ENCODE measurements around the gene A2M. TPM values are rescaled to one million over a fixed set of nuclear protein-coding genes. Genes with fewer than 3 reads are reported as not detected.

Gene A2M
- total RNA-seq, 4 donors from 2014 or later, result 14.7 to 467 (median 92.4) TPM

DNA sequence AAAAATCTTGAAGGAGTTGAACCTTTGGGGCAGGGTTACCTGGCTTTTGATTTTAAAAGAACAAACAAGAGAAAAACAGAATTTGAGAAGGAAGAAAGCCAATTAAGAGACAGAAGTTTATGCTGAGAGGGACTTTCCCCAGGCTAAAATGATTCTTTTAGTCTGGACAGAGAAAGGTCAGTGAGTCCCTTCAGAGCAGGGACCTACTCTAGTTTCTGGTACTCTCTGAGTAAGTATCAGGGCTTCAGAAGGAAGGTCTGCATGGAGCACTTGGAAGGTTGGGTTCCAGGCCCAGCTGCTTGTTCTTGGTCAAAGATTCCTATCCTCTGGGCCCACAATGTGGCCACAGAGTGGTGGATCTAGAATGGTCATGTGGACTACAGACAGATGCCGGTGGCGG lies 66.8 kb downstream of the A2M start:
- no peaks in the 10 kb centered on the region for H3K9me3 ChIP-seq
- H3K27me3 ChIP-seq, result peaks cover 0 to 5% (median 0%) of the 10 kb centered on the region in 4 donors
- TF ChIP-seq, protein P1, sequence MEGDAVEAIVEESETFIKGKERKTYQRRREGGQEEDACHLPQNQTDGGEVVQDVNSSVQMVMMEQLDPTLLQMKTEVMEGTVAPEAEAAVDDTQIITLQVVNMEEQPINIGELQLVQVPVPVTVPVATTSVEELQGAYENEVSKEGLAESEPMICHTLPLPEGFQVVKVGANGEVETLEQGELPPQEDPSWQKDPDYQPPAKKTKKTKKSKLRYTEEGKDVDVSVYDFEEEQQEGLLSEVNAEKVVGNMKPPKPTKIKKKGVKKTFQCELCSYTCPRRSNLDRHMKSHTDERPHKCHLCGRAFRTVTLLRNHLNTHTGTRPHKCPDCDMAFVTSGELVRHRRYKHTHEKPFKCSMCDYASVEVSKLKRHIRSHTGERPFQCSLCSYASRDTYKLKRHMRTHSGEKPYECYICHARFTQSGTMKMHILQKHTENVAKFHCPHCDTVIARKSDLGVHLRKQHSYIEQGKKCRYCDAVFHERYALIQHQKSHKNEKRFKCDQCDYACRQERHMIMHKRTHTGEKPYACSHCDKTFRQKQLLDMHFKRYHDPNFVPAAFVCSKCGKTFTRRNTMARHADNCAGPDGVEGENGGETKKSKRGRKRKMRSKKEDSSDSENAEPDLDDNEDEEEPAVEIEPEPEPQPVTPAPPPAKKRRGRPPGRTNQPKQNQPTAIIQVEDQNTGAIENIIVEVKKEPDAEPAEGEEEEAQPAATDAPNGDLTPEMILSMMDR (IDR thresholded peaks at IDR 0.05), result no peak
- TF ChIP-seq POLR2A (IDR thresholded peaks at IDR 0.05), result no peak
- no peak overlapping the region for H3K4me3 ChIP-seq
- DNase-seq, result no peak
- H3K27ac ChIP-seq, result no peak overlapping the region
- intact Hi-C loops (cut with DNase I), result loop anchor here (10.0 kb wide), 1 partner anchor 364 kb away; no protein-coding TSS in a partner anchor
- WGBS, 2 donors, result 88 to 96% methylated on average over 2 of the region's 2 CpGs
- H3K4me1 ChIP-seq, result no peaks in the 10 kb centered on the region
- no peaks in the 10 kb centered on the region for H3K36me3 ChIP-seq

GRCh38 chr12:9047105-9047504 lies 68.6 kb downstream of the A2M start:
- 82 to 100% methylated on average over 1 of the region's 1 CpG for WGBS, 2 donors
- no peak overlapping the region for H3K27ac ChIP-seq
- H3K4me3 ChIP-seq, result no peak overlapping the region
- peaks cover 0 to 5% (median 0%) of the 10 kb centered on the region in 4 donors for H3K27me3 ChIP-seq
- no peaks in the 10 kb centered on the region for H3K4me1 ChIP-seq
- no peak for TF ChIP-seq POLR2A (IDR thresholded peaks at IDR 0.05)
- H3K9me3 ChIP-seq, result no peaks in the 10 kb centered on the region
- intact Hi-C loops (cut with DNase I), result loop anchor here (10.0 kb wide), 1 partner anchor 362 kb away; no protein-coding TSS in a partner anchor
- DNase-seq, result no peak
- no peaks in the 10 kb centered on the region for H3K36me3 ChIP-seq

DNA sequence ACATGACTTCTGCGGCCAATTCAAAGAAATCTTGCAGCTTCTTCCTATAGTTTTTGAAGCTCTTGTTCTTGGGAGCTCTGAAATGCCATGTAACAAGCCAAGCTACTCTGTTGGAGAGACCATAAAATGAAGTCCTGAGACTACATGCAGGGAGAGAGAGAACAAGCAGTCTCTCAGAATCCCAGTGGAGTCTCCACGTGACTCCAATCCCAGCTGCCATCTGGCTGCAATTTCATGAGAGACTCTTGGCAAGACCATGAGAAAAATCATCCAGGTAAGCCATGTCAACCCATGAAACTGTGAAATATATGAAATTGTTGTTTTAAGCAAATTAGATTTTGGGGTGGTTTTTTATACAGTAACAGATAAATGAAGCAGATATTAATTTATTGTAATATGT lies 72.0 kb downstream of the A2M start:
- H3K36me3 ChIP-seq, result no peaks in the 10 kb centered on the region
- TF ChIP-seq POLR2A (IDR thresholded peaks at IDR 0.05), result no peak
- TF ChIP-seq, protein P1 (IDR thresholded peaks at IDR 0.05), result no peak
- H3K27me3 ChIP-seq, result no peaks in the 10 kb centered on the region
- DNase-seq, result no peak
- no peak overlapping the region for H3K4me3 ChIP-seq
- H3K4me1 ChIP-seq, result no peaks in the 10 kb centered on the region
- 79 to 96% methylated on average over 2 of the region's 2 CpGs for whole genome bisulfite sequencing, 2 donors
- H3K9me3 ChIP-seq, result no peaks in the 10 kb centered on the region
- no peak overlapping the region for H3K27ac ChIP-seq
- intact Hi-C loops (cut with DNase I), result loop anchor here (10.0 kb wide), 1 partner anchor 359 kb away; no protein-coding TSS in a partner anchor

- 54 to 78% methylated on average over 1 of the region's 1 CpG for WGBS, 2 donors
- TF ChIP-seq, protein P1 (IDR thresholded peaks at IDR 0.05), result no peak
- TF ChIP-seq POLR2A (IDR thresholded peaks at IDR 0.05), result no peak
- DNase-seq, result no peak
Observed at GRCh38 chr12:9041321-9041720, 74.4 kb downstream of the A2M start.

GRCh38 chr12:9040484-9041186 lies 75.1 kb downstream of the A2M start:
- Histone ChIP-seq H3K36me3 (no peaks in the 10 kb centered on the region), H3K9me3 (no peaks in the 10 kb centered on the region), H3K27ac (no peak overlapping the region), H3K27me3 (no peaks in the 10 kb centered on the region), H3K4me3 (no peak overlapping the region), H3K4me1 (no peaks in the 10 kb centered on the region)
- intact Hi-C loops (cut with DNase I), result loop anchor here (10.0 kb wide), 1 partner anchor 356 kb away; no protein-coding TSS in a partner anchor
- 76% methylated on average over 4 to 5 of the region's 5 CpGs for WGBS, 2 donors
- TF ChIP-seq, protein P1 (IDR thresholded peaks at IDR 0.05), result no peak
- TF ChIP-seq POLR2A (IDR thresholded peaks at IDR 0.05), result no peak
- DNase-seq, result no peak

More at GRCh38 chr12:9041321-9041720, 74.4 kb downstream of the A2M start:
- Histone ChIP-seq H3K4me3 (no peak overlapping the region), H3K27me3 (no peaks in the 10 kb centered on the region), H3K9me3 (no peaks in the 10 kb centered on the region), H3K4me1 (no peaks in the 10 kb centered on the region), H3K27ac (no peak overlapping the region), H3K36me3 (no peaks in the 10 kb centered on the region)
- intact Hi-C loops (cut with DNase I), result loop anchor here (10.0 kb wide), 1 partner anchor 357 kb away; no protein-coding TSS in a partner anchor
